Esophagus muscularis mucosa (tissue), 3 donors: ENCODE results near the gene PCSK6.

Source experiments
- CTCF ChIP-seq, 3 experiments: fragments of 200-600 bp in 2 of 3; fragments of 450-650 bp in 1 of 3; sonication (generic) in 2 of 3; IDR thresholded peaks; one replicate each; pipeline ENCODE4 v1.5.1; 2017 to 2019; ENCODE audit warnings: antibody characterized with exemption in 3 of 3, mild to moderate bottlenecking in 2 of 3, moderate library complexity in 1 of 3
- POLR2A ChIP-seq: fragments of 450-650 bp; IDR thresholded peaks from one replicate; pipeline ENCODE4 v1.6.1; 2017; ENCODE audit warnings: antibody characterized with exemption, moderate library complexity, mild to moderate bottlenecking, low read depth

- TF ChIP-seq POLR2A, result no peak
- no peak for TF ChIP-seq CTCF (IDR thresholded peaks at IDR 0.05)
These were observed 119.8 kb downstream of the PCSK6 start for GRCh38 chr15:101369676-101370075.
